Measurements from ENCODE around the gene PSMG2. TPM values are rescaled to one million over a fixed set of nuclear protein-coding genes. Genes with fewer than 3 reads are reported as not detected.

PSMG2 gene
- total and polyA plus RNA-seq, 9 of the 15 experiments (the other 6 are each of a cell fraction or from before 2014, with no cell fraction given): 59.9 to 271 (median 111) TPM

GRCh38 chr18:12656938-12657683, 45.7 kb upstream of the PSMG2 start (continued):
- TF ChIP-seq ZNF592 (IDR thresholded peaks at IDR 0.05) (no peak), MXI1 (IDR thresholded peaks at IDR 0.05; ENCODE audit: low read depth, low read length) (no peak), DDX20 (tag; IDR thresholded peaks at IDR 0.05; ENCODE audit: low read depth) (no peak), E2F4 (CRISPR knock-in tag; IDR thresholded peaks at IDR 0.05; ENCODE audit: low read depth) (no peak), ZKSCAN3 (CRISPR knock-in tag; IDR thresholded peaks at IDR 0.05) (no peak), ZBTB5 (IDR thresholded peaks at IDR 0.05) (no peak), HDAC8 (tag; IDR thresholded peaks at IDR 0.05) (no peak), ZNF217 (CRISPR knock-in tag; IDR thresholded peaks at IDR 0.05) (no peak), ZNF655 (CRISPR knock-in tag; IDR thresholded peaks at IDR 0.05) (no peak), GATAD2A (IDR thresholded peaks at IDR 0.05) (no peak), HDAC3 (IDR thresholded peaks at IDR 0.05; ENCODE audit: borderline replicate concordance, partially characterized antibody) (no peak), NR2C1 (IDR thresholded peaks at IDR 0.05) (no peak), NR2C1 (tag; IDR thresholded peaks at IDR 0.05) (no peak), HMBOX1 (IDR thresholded peaks at IDR 0.05) (no peak), ATF2 (CRISPR knock-in tag; IDR thresholded peaks at IDR 0.05) (no peak), EHMT2 (IDR thresholded peaks at IDR 0.05) (no peak), ZNF444 (CRISPR knock-in tag; IDR thresholded peaks at IDR 0.05) (no peak)

Data from K562 (cell line).